NB4 (cell line): ENCODE data around the gene SLC6A12.

ENCODE experiments used
- MYC ChIP-seq: IDR thresholded peaks from 2 replicates; pipeline ENCODE4 v1.6.1; 2011; ENCODE audit warnings: low read depth, low read length
- POLR2A ChIP-seq: IDR thresholded peaks from 2 replicates; pipeline ENCODE4 v1.6.1; 2011; ENCODE audit warnings: mild to moderate bottlenecking; ENCODE audit not compliant: insufficient read length; ENCODE audit errors: extremely low read depth
- TF ChIP-seq, protein P1 (sequence below): IDR thresholded peaks from one replicate; pipeline ENCODE4 v1.5.1; 2012; ENCODE audit warnings: low read depth, low read length
- TF ChIP-seq, protein P2 (sequence below): IDR thresholded peaks from 2 replicates; pipeline ENCODE4 v1.6.1; 2011; ENCODE audit warnings: low read depth, low read length

DNA sequence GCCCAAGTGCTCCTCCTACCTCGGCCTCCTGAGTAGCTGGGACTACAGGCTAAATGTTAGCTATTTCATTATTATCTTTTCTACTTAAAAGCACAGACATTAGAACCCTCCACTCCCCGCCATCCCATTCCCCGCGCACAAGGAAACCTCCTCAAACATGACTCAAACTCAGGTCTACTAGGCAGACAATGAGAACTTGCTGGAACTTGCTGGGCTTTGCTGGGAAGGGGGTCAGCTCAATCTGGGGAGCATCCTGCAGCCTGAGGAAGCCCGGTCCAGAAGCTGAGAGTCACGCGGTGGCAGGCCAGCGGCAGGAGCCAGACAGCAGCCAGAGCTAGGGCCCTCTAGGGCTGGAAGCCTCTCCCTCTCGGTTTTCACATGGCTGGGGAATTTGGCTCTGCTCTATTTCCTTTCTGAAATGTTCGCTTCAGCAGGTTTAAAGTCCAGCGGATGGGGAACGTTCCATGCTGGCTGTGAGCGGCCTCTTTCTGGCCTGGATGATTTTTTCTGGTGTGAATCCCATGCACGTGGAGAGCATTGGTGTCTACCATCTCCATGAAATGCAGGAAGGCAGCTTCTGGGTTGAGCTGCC, 68.5 kb downstream of the SLC6A12 start:
- TF ChIP-seq, protein P1, sequence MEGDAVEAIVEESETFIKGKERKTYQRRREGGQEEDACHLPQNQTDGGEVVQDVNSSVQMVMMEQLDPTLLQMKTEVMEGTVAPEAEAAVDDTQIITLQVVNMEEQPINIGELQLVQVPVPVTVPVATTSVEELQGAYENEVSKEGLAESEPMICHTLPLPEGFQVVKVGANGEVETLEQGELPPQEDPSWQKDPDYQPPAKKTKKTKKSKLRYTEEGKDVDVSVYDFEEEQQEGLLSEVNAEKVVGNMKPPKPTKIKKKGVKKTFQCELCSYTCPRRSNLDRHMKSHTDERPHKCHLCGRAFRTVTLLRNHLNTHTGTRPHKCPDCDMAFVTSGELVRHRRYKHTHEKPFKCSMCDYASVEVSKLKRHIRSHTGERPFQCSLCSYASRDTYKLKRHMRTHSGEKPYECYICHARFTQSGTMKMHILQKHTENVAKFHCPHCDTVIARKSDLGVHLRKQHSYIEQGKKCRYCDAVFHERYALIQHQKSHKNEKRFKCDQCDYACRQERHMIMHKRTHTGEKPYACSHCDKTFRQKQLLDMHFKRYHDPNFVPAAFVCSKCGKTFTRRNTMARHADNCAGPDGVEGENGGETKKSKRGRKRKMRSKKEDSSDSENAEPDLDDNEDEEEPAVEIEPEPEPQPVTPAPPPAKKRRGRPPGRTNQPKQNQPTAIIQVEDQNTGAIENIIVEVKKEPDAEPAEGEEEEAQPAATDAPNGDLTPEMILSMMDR, result no peak
- no peak for TF ChIP-seq POLR2A
- TF ChIP-seq, protein P2, sequence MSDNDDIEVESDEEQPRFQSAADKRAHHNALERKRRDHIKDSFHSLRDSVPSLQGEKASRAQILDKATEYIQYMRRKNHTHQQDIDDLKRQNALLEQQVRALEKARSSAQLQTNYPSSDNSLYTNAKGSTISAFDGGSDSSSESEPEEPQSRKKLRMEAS, result no peak
- no peak for TF ChIP-seq MYC
